Ramos (cell line): ENCODE results near the gene CDY2B.
"Not testable (repeated sequence)": the region's sequence is repeated elsewhere in the genome, so short reads cannot be mapped to it uniquely, and the experiment has no call there.

ENCODE experiments used
- in situ Hi-C: fragments of 300-500 bp; cut with MboI; formaldehyde crosslinking; loops from one replicate; pipeline ENCODE4 v1.14.3; 2022; ENCODE audit warnings: low sequenced_read_pairs; ENCODE audit not compliant: unreplicated experiment

CDY2B gene, protein sequence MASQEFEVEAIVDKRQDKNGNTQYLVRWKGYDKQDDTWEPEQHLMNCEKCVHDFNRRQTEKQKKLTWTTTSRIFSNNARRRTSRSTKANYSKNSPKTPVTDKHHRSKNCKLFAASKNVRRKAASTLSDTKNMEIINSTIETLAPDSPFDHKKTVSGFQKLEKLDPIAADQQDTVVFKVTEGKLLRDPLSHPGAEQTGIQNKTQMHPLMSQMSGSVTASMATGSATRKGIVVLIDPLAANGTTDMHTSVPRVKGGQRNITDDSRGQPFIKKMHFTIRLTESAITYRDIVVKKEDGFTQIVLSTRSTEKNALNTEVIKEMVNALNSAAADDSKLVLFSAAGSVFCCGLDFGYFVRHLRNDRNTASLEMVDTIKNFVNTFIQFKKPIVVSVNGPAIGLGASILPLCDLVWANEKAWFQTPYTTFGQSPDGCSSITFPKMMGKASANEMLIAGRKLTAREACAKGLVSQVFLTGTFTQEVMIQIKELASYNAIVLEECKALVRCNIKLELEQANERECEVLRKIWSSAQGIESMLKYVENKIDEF

DNA sequence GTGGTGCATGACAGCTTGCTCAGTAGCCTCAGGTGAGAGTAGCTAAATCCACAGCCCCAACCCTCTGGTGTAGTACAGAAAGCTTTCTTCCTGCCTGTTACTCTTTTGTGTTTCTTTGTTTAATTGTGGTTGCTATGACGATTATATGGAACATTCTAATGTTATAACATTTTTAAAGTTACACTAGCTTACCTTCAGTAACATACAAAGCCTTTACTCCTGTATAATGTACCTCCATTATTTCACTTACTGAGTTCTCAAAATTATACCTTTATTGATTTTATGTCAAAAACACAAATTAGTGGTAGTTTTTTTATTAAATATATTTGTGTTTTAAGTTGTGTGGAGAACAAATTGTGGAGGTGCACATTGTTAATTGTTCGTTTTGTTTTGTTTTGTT is at the start of gene CDY2B:
CDY2B (minus strand) TSS at position 101 of the 400 bp plus-strand sequence. CDS start 328 bp downstream, outside the sequence.
- in situ Hi-C loops, result not testable (repeated sequence)

DNA sequence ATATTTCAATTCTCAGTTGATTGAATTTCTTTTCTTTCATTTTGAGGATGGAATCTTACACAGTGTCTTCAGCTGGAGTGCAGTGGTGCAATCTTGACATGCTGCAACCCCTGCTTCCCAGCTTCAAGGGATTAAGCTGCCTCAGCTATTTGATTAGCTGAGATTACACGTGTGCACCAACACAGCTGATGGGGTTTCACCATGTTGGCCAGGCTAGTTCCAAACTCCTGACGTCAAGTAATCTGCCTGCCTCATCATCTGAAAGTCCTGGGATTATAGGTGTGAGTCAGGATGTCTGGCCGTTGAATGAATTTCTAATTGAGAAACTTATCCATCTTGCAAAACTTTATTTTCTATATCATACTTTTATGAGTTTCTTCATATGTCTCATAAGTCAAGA is 28.0 kb upstream of the CDY2B start:
- in situ Hi-C loops, result not testable (repeated sequence)

DNA sequence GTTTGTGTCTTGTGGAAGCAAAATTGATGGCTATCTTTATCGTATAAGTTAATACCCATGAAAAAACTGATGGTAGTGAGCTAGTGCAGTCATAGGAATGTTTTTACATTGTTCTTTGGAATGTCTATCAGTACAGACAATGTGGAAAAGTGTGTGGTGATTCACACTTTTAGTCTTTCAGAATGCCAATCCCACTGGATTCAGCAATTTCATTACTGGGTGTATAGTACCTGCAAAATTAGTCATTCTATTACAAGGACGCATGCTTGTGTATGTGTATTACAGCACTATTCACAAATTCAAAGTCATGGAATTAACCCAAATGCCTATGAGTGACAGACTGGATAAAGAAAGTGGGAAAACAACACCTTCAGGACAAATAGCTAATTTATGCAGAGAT is 27.3 kb upstream of the CDY2B start:
- in situ Hi-C loops, result not testable (repeated sequence)

DNA sequence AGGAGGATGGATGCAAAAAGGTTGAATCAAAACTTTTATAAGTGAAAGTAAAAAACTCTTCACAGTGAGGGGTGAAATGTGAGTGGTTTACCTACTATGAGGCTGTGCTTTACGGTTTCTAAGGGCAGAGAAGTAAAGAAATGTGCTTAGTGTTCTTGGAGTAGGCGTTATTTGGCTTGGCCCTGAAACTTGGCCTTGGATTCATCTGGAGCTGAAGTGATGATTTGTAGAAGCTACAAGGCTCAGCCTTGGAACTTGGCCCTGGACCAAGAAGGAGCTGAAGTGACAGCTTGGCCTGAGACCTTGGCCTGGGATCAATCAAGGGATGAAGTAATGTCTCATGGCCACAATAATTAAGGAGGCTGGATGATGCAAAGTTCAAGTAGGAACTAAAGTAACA is 1.7 kb upstream of the CDY2B start:
- in situ Hi-C loops, result not testable (repeated sequence)

DNA sequence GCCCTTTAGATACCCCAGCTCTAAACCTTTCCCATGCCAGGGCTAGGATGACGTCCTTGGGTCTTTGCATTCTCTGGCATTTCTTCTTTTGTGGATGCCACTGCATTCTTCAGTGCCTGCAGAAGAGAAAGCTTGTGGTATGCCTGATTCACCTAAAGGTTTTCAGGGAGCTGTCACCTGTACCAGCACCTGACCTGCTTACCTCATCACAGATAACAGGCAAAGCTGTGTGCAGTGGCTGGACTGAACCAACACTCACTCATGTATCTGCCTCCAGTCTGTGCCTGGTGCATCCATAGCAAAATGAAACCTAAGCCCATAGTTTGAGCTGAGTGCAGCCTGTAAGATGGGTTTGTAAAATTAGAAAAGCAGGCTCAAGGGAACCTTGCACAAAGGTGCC is 3.3 kb downstream of the CDY2B start:
- in situ Hi-C loops, result not testable (repeated sequence)

DNA sequence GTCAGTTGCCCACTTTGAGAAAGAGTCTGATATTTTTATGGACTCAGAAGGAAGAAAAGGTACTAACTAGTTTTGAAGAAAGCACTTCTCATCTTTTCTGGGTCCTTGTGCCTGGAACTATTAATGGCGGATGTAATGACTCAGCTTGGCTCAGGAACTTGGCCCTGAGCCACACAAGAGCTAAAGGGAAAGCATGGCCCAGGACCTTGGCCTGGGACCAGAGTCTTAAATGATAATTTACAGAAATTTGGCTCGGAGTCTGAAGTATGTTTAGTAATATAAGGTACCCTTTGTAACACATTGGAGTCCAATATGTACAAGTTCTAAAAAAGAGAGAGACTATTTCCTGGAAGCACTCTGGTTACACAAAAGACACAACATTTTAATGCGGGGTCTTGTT is 4.6 kb downstream of the CDY2B start:
- in situ Hi-C loops, result not testable (repeated sequence)

DNA sequence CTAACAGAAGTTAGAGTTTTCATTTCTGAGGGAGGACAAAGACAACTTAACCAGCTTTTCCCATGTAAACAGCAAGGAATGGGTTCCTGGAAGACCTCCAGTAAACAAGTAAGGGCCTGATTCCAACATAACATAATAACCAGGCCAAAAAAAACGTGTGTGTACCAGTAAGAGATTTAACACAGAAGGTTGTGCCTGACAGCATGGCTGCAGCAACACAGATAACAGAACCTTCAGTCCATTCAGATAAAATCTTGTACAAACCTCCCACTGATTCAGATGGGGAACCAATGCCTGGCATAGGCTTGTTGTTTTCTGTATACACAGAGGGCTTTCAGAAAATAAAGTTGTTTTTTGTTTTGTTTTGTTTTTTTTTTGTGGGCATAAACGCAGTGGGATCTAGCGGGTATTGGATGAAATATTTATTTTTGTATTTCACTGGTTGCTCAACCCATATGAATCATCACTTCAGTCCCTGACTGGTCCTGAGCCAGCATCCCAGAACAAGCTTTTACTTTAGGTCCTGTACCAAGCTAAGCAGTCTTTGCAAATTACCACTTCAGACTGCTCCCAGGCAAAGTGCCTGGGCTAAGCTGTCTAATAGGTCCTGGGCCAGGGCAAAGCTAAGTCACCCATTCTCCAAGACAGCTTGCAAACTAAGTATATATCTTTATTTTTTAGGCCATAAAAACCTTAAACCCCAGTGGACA is 8.7 kb downstream of the CDY2B start:
- in situ Hi-C loops, result not testable (repeated sequence)

DNA sequence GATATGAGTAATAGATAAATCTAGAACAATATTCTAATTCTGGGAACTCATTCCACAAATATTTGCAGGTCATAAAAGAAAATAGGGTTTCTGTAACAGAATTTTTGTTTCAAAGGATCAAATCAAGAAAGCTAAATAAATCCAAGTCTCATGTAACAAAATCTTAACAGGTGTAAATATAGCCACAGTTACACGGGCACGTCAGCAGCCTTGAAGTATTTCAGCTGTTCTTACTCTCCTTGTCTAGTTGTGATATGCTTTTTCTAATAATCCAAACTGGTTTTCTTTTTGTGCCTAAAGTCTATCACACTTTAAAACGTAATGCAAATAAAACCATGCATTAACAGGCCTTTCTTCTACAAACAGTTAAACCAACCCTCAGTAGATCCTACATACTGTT is 9.3 kb downstream of the CDY2B start:
- in situ Hi-C loops, result not testable (repeated sequence)

DNA sequence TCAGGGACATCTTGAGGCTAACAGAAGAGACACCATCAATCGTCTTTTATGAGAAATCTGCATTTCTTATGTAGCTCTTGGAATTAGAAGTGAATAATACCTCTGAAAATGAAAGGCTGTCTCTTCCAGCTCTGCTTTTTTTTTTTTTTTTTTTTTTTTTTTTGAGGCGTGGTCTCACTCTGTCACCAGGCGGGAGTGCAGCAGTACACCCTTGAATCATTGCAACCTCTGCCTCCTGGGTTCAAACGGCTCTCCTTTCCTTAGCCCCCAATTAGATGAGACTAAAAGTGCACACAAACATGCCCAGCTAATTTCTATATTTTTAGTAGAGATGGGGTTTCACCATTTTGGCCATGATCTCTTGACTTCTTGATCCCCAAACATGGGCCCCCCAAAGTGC is 12.2 kb downstream of the CDY2B start:
- in situ Hi-C loops, result not testable (repeated sequence)

DNA sequence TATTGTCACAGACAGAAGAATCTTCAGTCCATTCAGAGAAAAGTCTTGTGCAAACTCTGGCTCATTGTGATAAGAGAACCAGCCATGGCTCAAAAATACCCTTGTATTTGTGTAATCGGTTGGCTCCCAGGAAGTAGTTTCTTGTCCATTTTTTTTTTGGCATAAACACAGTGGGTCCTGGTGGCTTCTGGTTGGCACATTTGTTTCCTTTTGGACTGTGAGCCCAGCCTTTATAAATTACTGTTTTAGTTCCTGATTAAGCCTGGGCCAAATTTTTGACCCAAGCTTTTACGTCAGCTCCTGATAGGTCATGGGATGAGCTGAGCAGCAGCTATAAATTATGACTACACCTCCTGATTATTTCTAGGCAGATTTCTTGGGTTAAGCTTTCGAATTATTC is 19.4 kb downstream of the CDY2B start:
- in situ Hi-C loops, result not testable (repeated sequence)

DNA sequence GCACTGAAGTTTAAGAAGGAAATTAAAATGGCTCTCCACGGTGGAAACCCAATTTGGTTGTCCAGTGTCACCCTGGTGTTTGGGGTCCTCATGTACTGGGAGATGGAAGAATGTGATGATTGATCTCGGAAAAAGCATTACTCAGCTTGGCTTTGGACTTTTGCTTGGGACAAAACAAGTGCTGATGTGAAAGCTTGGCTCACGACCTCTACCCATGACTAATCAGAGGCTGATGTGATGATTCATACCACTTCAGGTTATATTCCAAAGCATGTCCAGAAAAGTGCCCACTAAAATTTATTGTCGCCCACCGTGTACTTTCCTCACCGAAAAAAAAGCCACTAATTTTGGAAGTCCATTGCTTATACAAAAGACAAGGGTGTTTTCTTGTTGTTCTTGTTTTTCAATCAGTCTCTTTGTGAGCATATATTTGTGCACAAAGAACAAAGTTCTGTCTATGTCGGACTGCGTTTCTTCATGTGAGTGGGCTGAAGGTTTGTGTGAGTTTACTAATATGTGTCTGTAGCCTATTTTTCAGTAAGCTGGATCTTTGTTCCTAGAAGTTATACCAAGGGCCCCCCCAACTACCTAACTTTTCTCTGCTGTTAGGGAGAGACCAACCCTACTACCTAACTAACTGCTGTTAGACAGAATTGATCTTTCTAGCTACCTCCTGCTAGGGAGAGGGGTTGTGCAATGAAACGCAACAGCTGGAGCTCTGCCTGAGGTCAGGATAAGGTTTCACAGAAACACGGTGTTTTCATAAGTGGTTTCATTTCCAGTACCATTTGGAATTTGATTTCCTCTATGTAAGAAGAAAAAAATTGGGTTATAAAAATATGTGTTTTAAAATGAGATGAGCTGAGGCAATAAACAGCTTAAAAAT is 22.8 kb downstream of the CDY2B start:
- in situ Hi-C loops, result not testable (repeated sequence)

DNA sequence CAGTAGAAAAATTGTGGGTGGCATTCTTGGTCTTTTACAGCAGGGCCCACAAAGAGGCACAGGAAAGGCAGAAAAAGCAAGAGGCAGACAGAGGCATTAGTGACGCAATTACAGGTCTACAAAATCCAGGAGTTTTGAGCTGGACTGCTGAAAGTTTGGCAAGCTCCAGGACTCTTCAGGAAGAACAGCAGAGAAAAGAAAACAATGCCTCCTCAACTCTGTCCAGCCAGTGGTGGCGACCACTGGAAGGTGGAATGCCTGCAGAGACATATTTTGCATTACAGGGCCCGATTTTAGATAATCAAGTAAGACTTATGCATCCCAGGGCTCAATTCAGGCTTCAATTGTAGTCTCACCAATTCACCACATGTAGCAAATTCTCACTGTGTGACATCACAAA is 23.5 kb downstream of the CDY2B start:
- in situ Hi-C loops, result not testable (repeated sequence)

DNA sequence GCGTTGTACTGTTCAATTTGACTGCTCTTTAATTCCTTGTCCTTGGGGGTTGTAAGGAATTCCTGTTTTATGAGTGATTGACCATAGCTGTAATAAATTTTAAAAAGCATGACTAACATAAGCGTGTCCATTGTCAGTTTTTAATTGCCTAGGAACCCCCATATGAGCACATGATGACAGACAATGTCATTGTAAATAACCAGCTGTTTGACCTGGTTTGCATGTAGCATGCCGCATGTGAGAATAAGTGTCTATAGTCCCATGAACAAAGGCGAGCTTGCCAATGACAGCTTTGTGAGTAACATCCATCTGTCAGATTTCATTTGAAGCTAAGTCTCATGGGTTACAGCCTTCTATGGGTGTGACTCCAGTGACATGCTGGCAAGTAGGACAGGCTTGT is 30.9 kb downstream of the CDY2B start:
- in situ Hi-C loops, result not testable (repeated sequence)

DNA sequence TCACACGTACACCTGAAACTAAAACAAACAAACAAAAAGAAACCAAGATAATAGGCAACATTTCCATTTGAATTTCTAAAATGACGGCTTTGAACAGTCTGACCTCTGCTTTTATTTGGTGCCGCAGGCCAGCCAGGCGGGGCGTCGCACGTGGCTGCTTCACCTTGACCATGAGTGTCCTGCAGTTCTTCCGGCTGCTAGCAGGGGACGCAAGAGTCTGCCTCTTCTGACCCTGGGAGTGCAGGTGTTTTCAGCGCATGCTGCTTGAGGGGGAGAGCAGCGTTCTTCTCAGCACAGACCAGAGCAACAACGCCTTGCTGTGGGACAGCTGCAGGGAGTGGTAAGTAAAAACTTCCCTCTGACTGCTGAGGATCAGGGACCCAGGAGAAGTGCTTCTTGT is 47.9 kb downstream of the CDY2B start:
- in situ Hi-C loops, result not testable (repeated sequence)
